Fibroblast of pulmonary artery (primary cell): ENCODE results near the gene ZNF511.
"Not testable (repeated sequence)": the region's sequence is repeated elsewhere in the genome, so short reads cannot be mapped to it uniquely, and the experiment has no call there.

ENCODE experiments used
- DNase-seq: peaks from one replicate; pipeline ENCODE4 v3.0.0-alpha.2; 2010; ENCODE audit warnings: low read depth
- H3K4me3 ChIP-seq: replicated peaks from 2 replicates; pipeline ENCODE4 v1.5.1; 2011; ENCODE audit warnings: low read depth, mild to moderate bottlenecking, control low read depth, low read length, moderate library complexity
- CTCF ChIP-seq: IDR thresholded peaks from 2 replicates; pipeline ENCODE4 v1.5.1; 2011; ENCODE audit warnings: mild to moderate bottlenecking, control low read depth, low read length, inconsistent platforms; ENCODE audit errors: missing control alignments

The ZNF511 gene

GRCh38 chr10:133264461-133264860 is 44.3 kb upstream of the ZNF511 start:
- DNase-seq: no peak
- no peak overlapping the region for H3K4me3 ChIP-seq
- TF ChIP-seq CTCF: no peak

DNA sequence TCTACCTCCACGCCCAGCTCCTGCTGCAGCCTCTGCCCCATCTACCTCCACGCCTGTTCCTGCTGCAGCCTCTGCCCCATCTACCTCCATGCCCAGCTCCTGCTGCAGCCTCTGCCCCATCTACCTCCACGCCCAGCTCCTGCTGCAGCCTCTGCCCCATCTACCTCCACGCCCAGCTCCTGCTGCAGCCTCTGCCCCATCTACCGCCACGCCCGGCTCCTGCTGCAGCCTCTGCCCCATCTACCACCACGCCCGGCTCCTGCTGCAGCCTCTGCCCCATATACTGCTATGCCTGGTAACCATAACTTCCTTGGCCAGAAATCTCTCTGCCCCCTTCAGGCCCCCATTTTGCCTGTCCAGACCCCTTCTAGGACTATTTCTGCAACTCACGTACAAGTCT is 43.7 kb upstream of the ZNF511 start:
- not testable (repeated sequence) for H3K4me3 ChIP-seq, DNase-seq

GRCh38 chr10:133266056-133266795 is 42.5 kb upstream of the ZNF511 start:
- no peak for TF ChIP-seq CTCF
- DNase-seq: no peak
- no peak overlapping the region for H3K4me3 ChIP-seq

GRCh38 chr10:133267293-133267692 is 41.4 kb upstream of the ZNF511 start:
- no peak for DNase-seq
- TF ChIP-seq CTCF: no peak
- H3K4me3 ChIP-seq: no peak overlapping the region

GRCh38 chr10:133267829-133268228 is 40.9 kb upstream of the ZNF511 start:
- H3K4me3 ChIP-seq: no peak overlapping the region
- no peak for DNase-seq
- no peak for TF ChIP-seq CTCF

DNA sequence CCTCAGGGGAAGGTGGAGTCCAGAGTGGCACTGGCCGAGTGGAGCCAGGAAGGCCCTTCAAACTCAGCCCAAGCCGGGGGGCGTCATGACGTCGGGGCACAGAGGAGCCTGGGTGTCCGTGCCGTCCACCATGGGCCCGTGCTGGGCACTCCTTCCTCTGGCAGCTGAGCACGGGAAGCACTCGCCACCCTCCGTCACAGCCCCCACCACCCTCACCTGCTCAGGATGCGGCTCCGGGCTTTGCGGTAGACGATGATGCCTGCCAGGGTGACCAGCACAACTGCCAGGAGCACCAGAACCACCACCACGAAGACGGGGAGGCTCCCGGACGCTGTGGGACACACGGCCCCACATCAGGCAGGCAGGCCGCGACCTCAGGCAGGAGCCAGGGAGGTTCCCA is 40.2 kb upstream of the ZNF511 start:
- no peak overlapping the region for H3K4me3 ChIP-seq
- no peak for DNase-seq
- TF ChIP-seq CTCF: no peak

DNA sequence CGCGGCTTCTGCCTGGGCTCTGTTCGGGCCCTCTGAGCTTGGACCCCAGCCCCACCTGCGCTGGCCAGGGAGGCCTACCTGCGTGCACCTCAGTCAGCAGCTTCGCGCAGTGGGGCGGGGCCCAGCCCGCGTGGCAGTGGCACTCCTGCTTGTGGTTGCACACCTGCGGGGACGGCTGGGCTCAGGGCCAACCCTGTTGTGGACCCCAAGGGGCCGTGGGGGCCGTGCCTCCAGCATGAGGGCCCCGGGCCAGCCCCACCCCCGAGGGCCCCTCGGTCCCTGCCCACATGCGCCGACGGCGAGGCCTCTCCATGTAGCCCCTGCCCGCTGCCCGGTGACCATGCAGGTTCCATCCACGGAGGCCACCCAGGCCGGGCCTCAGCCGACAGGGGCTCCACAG is 39.3 kb upstream of the ZNF511 start:
- no peak for TF ChIP-seq CTCF
- no peak overlapping the region for H3K4me3 ChIP-seq
- DNase-seq: no peak
